Activated B cell treated with CpG ODN at 0.5 μM for 24 hours (primary cell): Measurements from ENCODE around the gene SCN4B. TPM values are rescaled to one million over a fixed set of nuclear protein-coding genes. Genes with fewer than 3 reads are reported as not detected.

Experiments
- ATAC-seq: fragments of 200-7000 bp; cut with Tn5 transposase; one replicate; pipeline ENCODE4 v1.10.0; 2021; ENCODE audit warnings: low read depth, mild to moderate bottlenecking, moderate library complexity
- CTCF ChIA-PET: fragments of 350-600 bp; sonication (Branson Sonifier 250); formaldehyde crosslinking; loops from one replicate; lab custom pipeline; 2021; ENCODE audit warnings: antibody characterized with exemption; lab: Charles Lee
- POLR2A ChIA-PET: fragments of 350-600 bp; sonication (Branson Sonifier 250); formaldehyde crosslinking; loops from one replicate; lab custom pipeline; 2021; ENCODE audit warnings: antibody characterized with exemption; lab: Charles Lee
- DNase-seq: peaks from one replicate; pipeline ENCODE4 v3.0.0; 2022
- H3K27ac Mint-ChIP-seq: one replicate; pipeline ENCODE4 v1.8.0; 2020; ENCODE audit warnings: mixed read lengths
- H3K27me3 Mint-ChIP-seq: one replicate; pipeline ENCODE4 v1.8.0; 2021; ENCODE audit warnings: mixed read lengths
- H3K36me3 Mint-ChIP-seq: one replicate; pipeline ENCODE4 v1.8.0; 2021; ENCODE audit warnings: low read depth, mixed read lengths
- H3K4me1 Mint-ChIP-seq: one replicate; pipeline ENCODE4 v1.8.0; 2021; ENCODE audit warnings: mixed read lengths
- H3K4me3 Mint-ChIP-seq: one replicate; pipeline ENCODE4 v1.8.0; 2020; ENCODE audit warnings: mild to moderate bottlenecking, mixed read lengths
- H3K9me3 Mint-ChIP-seq: one replicate; pipeline ENCODE4 v1.8.0; 2020; ENCODE audit warnings: mixed read lengths
- intact Hi-C: fragments of 100-400 bp; cut with micrococcal nuclease; formaldehyde crosslinking; loops from one replicate; pipeline ENCODE4 v1.15.1; 2024
- total RNA-seq: library from RNA; stranded (reverse); gene quantifications from 2 replicates; pipeline ENCODE4 v1.2.3, GENCODE V29; 2022
- TF ChIP-seq, protein P1 (sequence below): fragments of 200-600 bp; IDR thresholded peaks from one replicate; pipeline ENCODE4 v1.8.0; 2022; ENCODE audit warnings: antibody characterized with exemption, mild to moderate bottlenecking

Gene SCN4B
- not detected in 2 replicates for total RNA-seq

DNA sequence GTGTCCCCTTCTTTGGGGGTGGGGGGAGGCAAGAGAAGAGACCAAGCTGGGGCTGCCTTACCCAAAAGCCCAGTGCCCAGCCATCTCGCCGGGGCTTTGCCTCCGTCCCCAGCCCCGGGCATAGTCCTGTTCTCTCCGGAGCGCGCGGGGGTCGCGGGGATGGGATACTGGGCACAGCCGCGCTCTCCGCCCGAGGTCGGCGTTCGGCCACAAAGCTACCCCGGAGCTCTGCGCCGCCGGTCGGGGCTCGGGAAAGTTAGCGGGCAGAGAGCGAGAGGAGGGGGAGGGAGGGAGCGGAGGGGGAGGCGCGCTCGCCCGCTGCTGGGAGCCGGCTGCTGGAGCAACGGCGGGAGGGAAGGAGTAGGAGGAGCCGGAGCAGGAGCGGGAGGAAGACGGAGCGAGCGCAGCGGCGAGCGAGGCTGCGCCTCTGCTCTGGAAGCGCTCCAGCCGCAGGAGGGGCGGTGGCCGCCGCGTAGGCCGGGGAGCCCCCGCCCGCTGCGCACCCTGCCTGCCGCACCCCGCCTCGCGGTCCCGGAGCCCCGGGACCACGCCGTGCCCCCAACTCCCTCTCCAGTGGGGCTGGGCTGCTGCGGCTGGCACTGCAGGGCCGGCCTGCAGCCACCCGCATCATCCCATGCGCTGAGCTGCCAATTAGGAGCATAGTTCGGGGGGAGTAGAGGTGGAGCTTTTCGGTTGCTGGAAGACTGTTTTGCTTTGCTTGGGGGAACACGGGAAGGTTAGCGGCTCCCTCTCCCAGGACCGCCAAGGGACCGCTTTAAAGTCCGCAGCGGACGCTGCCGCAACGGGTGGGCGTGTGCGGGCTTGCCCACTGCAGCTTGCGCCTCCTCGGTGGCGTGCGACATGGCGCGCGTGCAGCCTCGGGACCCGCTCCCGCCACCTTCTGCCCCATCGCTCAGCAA is at the start of gene SCN4B:
Gene SCN4B (minus strand): TSS at position 272 of the 920 bp plus-strand sequence. CDS start 150 bp downstream, at position 122.
- H3K9me3 Mint-ChIP-seq = no peaks in the 10 kb centered on the region
- H3K27me3 Mint-ChIP-seq = peaks cover 68% of the 10 kb centered on the region
- TF ChIP-seq, protein P1, sequence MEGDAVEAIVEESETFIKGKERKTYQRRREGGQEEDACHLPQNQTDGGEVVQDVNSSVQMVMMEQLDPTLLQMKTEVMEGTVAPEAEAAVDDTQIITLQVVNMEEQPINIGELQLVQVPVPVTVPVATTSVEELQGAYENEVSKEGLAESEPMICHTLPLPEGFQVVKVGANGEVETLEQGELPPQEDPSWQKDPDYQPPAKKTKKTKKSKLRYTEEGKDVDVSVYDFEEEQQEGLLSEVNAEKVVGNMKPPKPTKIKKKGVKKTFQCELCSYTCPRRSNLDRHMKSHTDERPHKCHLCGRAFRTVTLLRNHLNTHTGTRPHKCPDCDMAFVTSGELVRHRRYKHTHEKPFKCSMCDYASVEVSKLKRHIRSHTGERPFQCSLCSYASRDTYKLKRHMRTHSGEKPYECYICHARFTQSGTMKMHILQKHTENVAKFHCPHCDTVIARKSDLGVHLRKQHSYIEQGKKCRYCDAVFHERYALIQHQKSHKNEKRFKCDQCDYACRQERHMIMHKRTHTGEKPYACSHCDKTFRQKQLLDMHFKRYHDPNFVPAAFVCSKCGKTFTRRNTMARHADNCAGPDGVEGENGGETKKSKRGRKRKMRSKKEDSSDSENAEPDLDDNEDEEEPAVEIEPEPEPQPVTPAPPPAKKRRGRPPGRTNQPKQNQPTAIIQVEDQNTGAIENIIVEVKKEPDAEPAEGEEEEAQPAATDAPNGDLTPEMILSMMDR = no peak
- H3K36me3 Mint-ChIP-seq = no peaks in the 10 kb centered on the region
- ATAC-seq (no peak), DNase-seq (no peak)
- H3K4me3 Mint-ChIP-seq = no peak within 1 kb of the TSS
- H3K27ac Mint-ChIP-seq = no peak within 1 kb of the TSS
- intact Hi-C loops = no loop called here
- peaks cover 6% of the 10 kb centered on the region for H3K4me1 Mint-ChIP-seq
- POLR2A ChIA-PET = no interaction called here
- CTCF ChIA-PET = no interaction called here

DNA sequence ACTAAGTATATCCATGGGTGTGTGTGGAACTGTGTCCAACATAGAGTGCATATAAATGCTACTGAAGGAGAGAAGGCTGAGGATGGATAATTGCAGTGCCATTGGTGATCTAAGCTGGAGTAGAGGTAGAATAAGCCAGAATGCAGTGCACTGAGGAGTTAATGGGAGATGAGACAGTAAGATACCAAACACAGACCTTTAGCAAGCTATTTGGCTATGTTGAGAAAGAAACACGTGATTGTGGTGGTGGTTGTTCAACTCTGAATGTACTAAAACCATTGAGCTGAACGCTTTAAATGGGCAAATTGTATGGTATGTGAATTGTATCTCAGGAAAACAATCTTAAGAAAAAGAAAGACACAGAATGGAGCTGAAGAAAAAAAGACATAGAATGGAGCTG is 49.3 kb upstream of the SCN4B start:
- Mint-ChIP-seq H3K27ac (no peak overlapping the region), H3K27me3 (peaks cover 4% of the 10 kb centered on the region), H3K4me3 (no peak overlapping the region), H3K4me1 (peaks cover 12% of the 10 kb centered on the region), H3K36me3 (no peaks in the 10 kb centered on the region), H3K9me3 (no peaks in the 10 kb centered on the region)
- TF ChIP-seq, protein P1 = no peak
- no peak for ATAC-seq
- ChIA-PET CTCF (interaction anchor here (1.1 to 1.9 kb wide), 2 partner anchors 50 to 94 kb away, joined by 4 to 5 read pairs; partner anchors contain the start of gene MPZL3), POLR2A (no interaction called here)
- intact Hi-C loops = no loop called here
- DNase-seq = no peak

DNA sequence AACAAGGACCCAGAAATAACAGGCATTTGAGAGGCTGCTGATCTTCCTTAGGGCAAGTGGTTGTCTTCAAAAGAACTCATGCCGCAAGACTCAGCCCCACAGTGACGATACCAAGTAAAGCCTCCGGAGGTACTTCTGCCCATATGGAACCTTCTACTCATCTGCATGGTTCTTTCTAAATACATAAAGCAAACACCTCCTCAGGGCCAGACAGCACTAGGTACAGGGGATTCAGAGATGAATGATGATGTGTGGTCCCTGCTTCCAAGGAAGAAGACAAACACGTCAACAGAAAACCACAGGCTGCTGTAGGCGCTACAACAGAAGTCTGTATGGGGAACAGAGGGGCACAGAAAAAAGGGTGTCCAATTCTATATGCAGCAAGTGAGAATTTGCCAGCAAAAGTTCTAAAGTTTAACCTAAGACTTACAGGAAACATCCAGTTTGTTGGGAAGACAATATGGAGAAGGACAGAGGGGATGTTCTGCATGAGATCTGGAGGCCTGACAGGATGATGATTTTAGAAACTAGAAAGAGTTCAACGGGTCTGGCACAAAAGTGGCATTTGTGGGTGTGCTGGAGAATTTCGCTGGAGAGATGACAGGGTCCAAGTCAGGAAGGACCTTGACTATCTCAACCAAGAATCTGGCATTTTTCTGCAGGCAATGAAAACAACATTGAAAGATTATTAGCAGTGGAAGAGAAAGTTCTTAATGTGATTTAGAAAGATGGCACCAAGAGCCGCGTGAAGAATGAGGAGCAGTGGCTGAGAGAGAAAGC is 48.5 kb upstream of the SCN4B start:
- Mint-ChIP-seq H3K4me1 (peaks cover 4% of the 10 kb centered on the region), H3K9me3 (no peaks in the 10 kb centered on the region), H3K4me3 (no peak overlapping the region), H3K36me3 (no peaks in the 10 kb centered on the region), H3K27me3 (peaks cover 6% of the 10 kb centered on the region), H3K27ac (no peak overlapping the region)
- intact Hi-C loops = no loop called here
- TF ChIP-seq, protein P1 = no peak
- ATAC-seq (no peak), DNase-seq (no peak)
- ChIA-PET POLR2A (no interaction called here), CTCF (interaction anchor here (1.1 to 3.3 kb wide), 3 partner anchors 51 to 154 kb away, joined by 4 to 39 read pairs (median 5); partner anchors contain the start of gene MPZL3)

DNA sequence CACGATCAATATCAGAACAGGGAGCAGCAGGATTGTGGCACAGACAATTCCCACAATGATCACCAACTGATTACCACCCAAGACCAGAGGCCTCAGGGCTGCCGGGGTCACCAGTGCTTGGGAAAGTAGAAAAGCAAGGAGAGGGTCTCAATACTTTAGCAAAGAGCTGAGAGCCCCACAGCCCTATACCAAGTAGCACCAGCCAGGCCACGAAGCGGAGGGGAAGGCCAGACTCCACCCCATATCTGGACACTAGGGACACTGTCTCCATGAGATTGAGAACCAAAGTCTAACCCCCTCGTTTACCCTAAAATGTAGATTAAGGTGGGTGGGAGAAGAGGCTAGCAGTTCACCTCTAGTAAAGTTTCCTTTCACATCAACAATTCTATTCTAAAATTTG is 47.9 kb upstream of the SCN4B start:
- ChIA-PET POLR2A (no interaction called here), CTCF (interaction anchor here (2.8 to 3.3 kb wide), 2 partner anchors 90 to 155 kb away, joined by 39 to 54 read pairs; no protein-coding TSS in a partner anchor)
- no peaks in the 10 kb centered on the region for H3K9me3 Mint-ChIP-seq
- H3K27me3 Mint-ChIP-seq = peaks cover 3% of the 10 kb centered on the region
- TF ChIP-seq, protein P1 = no peak
- no peak overlapping the region for H3K27ac Mint-ChIP-seq
- H3K4me1 Mint-ChIP-seq = peaks cover 2% of the 10 kb centered on the region
- intact Hi-C loops = no loop called here
- ATAC-seq = no peak
- no peak overlapping the region for H3K4me3 Mint-ChIP-seq
- no peaks in the 10 kb centered on the region for H3K36me3 Mint-ChIP-seq
- no peak for DNase-seq
